OCI-LY7 (cell line): ENCODE results near the gene KCNQ4.

Experiments
- CTCF ChIP-seq: fragments of 200-600 bp; sonication (generic); conservative IDR thresholded peaks from 2 replicates; pipeline ENCODE4 v1.5.1; 2014; ENCODE audit warnings: mild to moderate bottlenecking, antibody characterized with exemption, low read length, moderate library complexity, mixed read lengths
- EZH2phosphoT487 ChIP-seq: fragments of 200-600 bp; sonication (generic); IDR thresholded peaks from 2 replicates; pipeline ENCODE4 v1.6.1; 2018; ENCODE audit warnings: low read depth, borderline replicate concordance, mild to moderate bottlenecking, mixed run types, antibody characterized with exemption, low read length, moderate library complexity, mixed read lengths

- TF ChIP-seq EZH2phosphoT487 (no peak), CTCF (no peak)
Measured at GRCh38 chr1:40831001-40831732, 47.6 kb downstream of the KCNQ4 start.
